DND-41 (cell line): ENCODE data around the gene FOXP1.

Source experiments
- ATAC-seq: fragments of 200-7000 bp; cut with Tn5 transposase; 3 replicates; pipeline ENCODE4 v1.9.1; 2021; ENCODE audit warnings: low read depth; ENCODE audit not compliant: insufficient read depth
- DNase-seq: peaks from one replicate; pipeline ENCODE4 v3.0.0-alpha.2; 2020
- H2AFZ ChIP-seq: 2 replicates; pipeline ENCODE4 v1.6.0; 2012; ENCODE audit warnings: low read depth, low read length
- H3K27ac ChIP-seq: 2 replicates; pipeline ENCODE4 v1.5.1; 2012; ENCODE audit warnings: low read length, inconsistent platforms
- H3K27me3 ChIP-seq: fragments of 200-600 bp; sonication (generic); 2 replicates; pipeline ENCODE4 v1.6.0; 2012; ENCODE audit warnings: low read length, mild to moderate bottlenecking, inconsistent platforms; ENCODE audit not compliant: insufficient read depth, poor library complexity
- H3K36me3 ChIP-seq: 2 replicates; pipeline ENCODE4 v1.5.1; 2012; ENCODE audit warnings: low read length, inconsistent platforms; ENCODE audit not compliant: insufficient read depth
- H3K4me1 ChIP-seq: 2 replicates; pipeline ENCODE4 v1.5.1; 2012; ENCODE audit warnings: mild to moderate bottlenecking, low read length; ENCODE audit not compliant: insufficient read depth
- H3K4me2 ChIP-seq: 2 replicates; pipeline ENCODE4 v1.6.0; 2012; ENCODE audit warnings: mild to moderate bottlenecking, moderate library complexity, low read length, inconsistent platforms; ENCODE audit not compliant: insufficient read depth
- H3K4me3 ChIP-seq, 2 experiments: fragments of 200-600 bp in 1 of 2; shearing (Covaris generic) in 1 of 2; 2 replicates each; pipeline ENCODE4 v1.5.1; 2012 to 2016; ENCODE audit warnings: inconsistent platforms in 2 of 2, low read length in 2 of 2, mild to moderate bottlenecking in 2 of 2, low read depth in 1 of 2, moderate library complexity in 1 of 2
- H3K79me2 ChIP-seq: 2 replicates; pipeline ENCODE4 v1.6.0; 2012; ENCODE audit warnings: low read length, inconsistent platforms; ENCODE audit not compliant: insufficient read depth
- H3K9ac ChIP-seq: 2 replicates; pipeline ENCODE4 v1.6.0; 2012; ENCODE audit warnings: low read depth, mild to moderate bottlenecking, inconsistent platforms, low read length, moderate library complexity
- H3K9me3 ChIP-seq: 2 replicates; pipeline ENCODE4 v1.5.1; 2012; ENCODE audit warnings: low read length, moderate library complexity, mild to moderate bottlenecking, inconsistent platforms; ENCODE audit not compliant: insufficient read depth, severe bottlenecking
- H4K20me1 ChIP-seq: 2 replicates; pipeline ENCODE4 v1.6.0; 2012; ENCODE audit warnings: low read length; ENCODE audit not compliant: insufficient read depth
- CTCF ChIP-seq: IDR thresholded peaks from 2 replicates; pipeline ENCODE4 v1.5.1; 2012; ENCODE audit warnings: borderline replicate concordance, low read length, moderate library complexity, mild to moderate bottlenecking; ENCODE audit not compliant: poor library complexity, severe bottlenecking; ENCODE audit errors: extremely low read depth
- EZH2 ChIP-seq: IDR thresholded peaks from 3 replicates; pipeline ENCODE4 v1.6.1; 2012; ENCODE audit warnings: borderline replicate concordance, low read depth, mild to moderate bottlenecking, moderate library complexity, low read length, inconsistent platforms; ENCODE audit not compliant: severe bottlenecking

Gene FOXP1

GRCh38 chr3:71067977-71068654, 515.4 kb downstream of the FOXP1 start:
- H3K36me3 ChIP-seq: no peaks in the 10 kb centered on the region
- no peak overlapping the region for H2AFZ ChIP-seq
- peaks cover 60% of the 10 kb centered on the region for H3K4me1 ChIP-seq
- H3K4me3 ChIP-seq: no peak overlapping the region
- H3K9me3 ChIP-seq: no peaks in the 10 kb centered on the region
- peak overlapping the region; percentile 60; the same call in 1 of the 2 replicates for H3K27ac ChIP-seq
- no peak for TF ChIP-seq CTCF
- TF ChIP-seq EZH2: no peak
- H3K79me2 ChIP-seq: peaks cover 51% of the 10 kb centered on the region
- H3K4me2 ChIP-seq: peak overlapping the region; percentile 23; the same call in 1 of the 2 replicates
- H3K9ac ChIP-seq: no peak overlapping the region
- ATAC-seq (peak; percentile 63), DNase-seq (peak; percentile 53)
- no peaks in the 10 kb centered on the region for H3K27me3 ChIP-seq
- peaks cover 64% of the 10 kb centered on the region for H4K20me1 ChIP-seq

DNA sequence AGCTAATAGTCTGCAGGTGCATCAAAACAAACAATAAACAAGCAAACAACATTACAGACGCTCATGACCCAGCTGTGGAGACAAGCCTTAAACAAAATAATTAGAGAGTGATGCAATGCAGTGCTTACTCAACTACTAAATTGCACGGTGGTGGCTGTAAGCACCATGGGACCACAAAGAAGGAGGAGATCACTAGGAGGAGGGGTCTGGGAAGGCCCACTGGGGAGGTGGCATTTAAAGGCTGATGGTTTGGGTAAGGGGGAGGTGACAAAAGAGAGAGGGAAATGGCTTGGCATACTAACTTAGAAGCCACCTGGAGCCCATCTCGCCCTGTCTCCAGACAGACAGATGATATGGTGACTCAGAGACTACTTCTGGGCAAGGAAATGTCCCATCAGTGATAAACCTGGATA, 516.7 kb downstream of the FOXP1 start:
- H3K4me3 ChIP-seq: peak overlapping the region in 1 of 2 experiments; percentile 63; a peak in 2 of 4 replicates
- H4K20me1 ChIP-seq: peaks cover 64% of the 10 kb centered on the region

GRCh38 chr3:71066356-71066755, 517.2 kb downstream of the FOXP1 start:
- no peaks in the 10 kb centered on the region for H3K9me3 ChIP-seq
- peak overlapping the region; percentile 79 for H3K4me2 ChIP-seq
- peaks cover 74% of the 10 kb centered on the region for H3K4me1 ChIP-seq
- H3K9ac ChIP-seq: peak overlapping the region; percentile 72
- no peaks in the 10 kb centered on the region for H3K36me3 ChIP-seq
- H2AFZ ChIP-seq: no peak overlapping the region
- peak; percentile 65 for DNase-seq
- peak; percentile 41 for ATAC-seq
- peak overlapping the region in 1 of 2 experiments; percentile 63; a peak in 2 of 4 replicates for H3K4me3 ChIP-seq
- H3K27me3 ChIP-seq: no peaks in the 10 kb centered on the region
- peaks cover 61% of the 10 kb centered on the region for H4K20me1 ChIP-seq
- H3K27ac ChIP-seq: peak overlapping the region; percentile 70
- TF ChIP-seq EZH2 (no peak), CTCF (no peak)
- peaks cover 60% of the 10 kb centered on the region for H3K79me2 ChIP-seq

More for the DNA sequence above, 516.7 kb downstream of the FOXP1 start:
- no peak for TF ChIP-seq EZH2
- TF ChIP-seq CTCF: no peak
- Histone ChIP-seq H3K27ac (peak overlapping the region; percentile 70), H3K4me1 (peaks cover 73% of the 10 kb centered on the region), H3K9me3 (no peaks in the 10 kb centered on the region), H3K79me2 (peaks cover 58% of the 10 kb centered on the region), H2AFZ (no peak overlapping the region), H3K27me3 (no peaks in the 10 kb centered on the region), H3K36me3 (no peaks in the 10 kb centered on the region), H3K9ac (peak overlapping the region; percentile 72), H3K4me2 (peak overlapping the region; percentile 79)
- DNase-seq (peak; percentile 81), ATAC-seq (peak; percentile 64)

DNA sequence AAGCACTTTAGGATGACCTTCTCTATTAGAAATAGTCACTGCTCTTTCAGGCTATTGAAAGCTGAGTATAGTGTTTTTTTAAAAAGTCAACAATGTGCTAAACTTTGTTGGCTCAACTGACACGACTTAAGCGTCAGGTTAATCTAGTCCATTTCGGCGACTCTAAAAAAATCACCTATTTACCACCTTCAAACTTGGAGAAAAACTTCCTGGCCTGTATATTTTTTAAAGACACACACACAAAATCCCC, 517.8 kb downstream of the FOXP1 start:
- H3K9me3 ChIP-seq: no peaks in the 10 kb centered on the region
- H3K27me3 ChIP-seq: no peaks in the 10 kb centered on the region
- TF ChIP-seq CTCF: no peak
- no peak for TF ChIP-seq EZH2
- peak overlapping the region; percentile 57 to 63; a peak in 3 of 4 replicates for H3K4me3 ChIP-seq
- peak overlapping the region; percentile 79 for H3K4me2 ChIP-seq
- H2AFZ ChIP-seq: peak overlapping the region; percentile 63
- no peaks in the 10 kb centered on the region for H3K36me3 ChIP-seq
- H4K20me1 ChIP-seq: peaks cover 61% of the 10 kb centered on the region
- peak overlapping the region; percentile 70 for H3K27ac ChIP-seq
- H3K79me2 ChIP-seq: peaks cover 60% of the 10 kb centered on the region
- no peak for ATAC-seq
- H3K4me1 ChIP-seq: peaks cover 75% of the 10 kb centered on the region
- no peak for DNase-seq
- peak overlapping the region; percentile 72 for H3K9ac ChIP-seq
